Tibial nerve (tissue), 3 donors: ENCODE results near the gene EHF.

Experiments
- POLR2A ChIP-seq, 2 donors: fragments of 450-650 bp; IDR thresholded peaks; one replicate each; pipeline ENCODE4 v1.6.1; 2017; ENCODE audit warnings: antibody characterized with exemption in 2 of 2, mild to moderate bottlenecking in 2 of 2, moderate library complexity in 2 of 2
- TF ChIP-seq, protein P1 (sequence below), 5 experiments: fragments of 200-600 bp in 3 of 5; fragments of 450-650 bp in 2 of 5; sonication (generic) in 3 of 5; IDR thresholded peaks; one replicate each; pipeline ENCODE4 v1.5.1; 2016 to 2019; ENCODE audit warnings: antibody characterized with exemption in 5 of 5, mild to moderate bottlenecking in 3 of 5, moderate library complexity in 2 of 5

DNA sequence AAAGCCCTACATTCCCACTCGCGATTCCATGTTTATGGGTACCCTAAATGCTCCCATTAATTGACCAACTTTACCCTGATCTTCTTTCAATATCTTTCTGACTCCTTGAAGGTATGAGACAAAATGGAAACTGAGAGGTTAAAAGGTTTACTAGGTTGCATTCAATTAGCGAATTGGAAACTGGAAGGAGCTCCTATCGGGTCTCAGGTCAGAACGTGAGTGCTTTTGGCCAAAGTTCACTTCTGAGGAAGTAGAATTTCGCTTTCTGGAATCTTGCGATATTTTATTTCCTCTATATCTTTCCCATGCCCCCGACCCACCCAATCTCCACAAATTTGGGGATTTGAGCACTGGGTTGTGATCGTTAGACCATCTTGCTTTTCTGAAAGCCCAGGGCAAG is 2.6 kb downstream of the EHF start:
- TF ChIP-seq, protein P1, sequence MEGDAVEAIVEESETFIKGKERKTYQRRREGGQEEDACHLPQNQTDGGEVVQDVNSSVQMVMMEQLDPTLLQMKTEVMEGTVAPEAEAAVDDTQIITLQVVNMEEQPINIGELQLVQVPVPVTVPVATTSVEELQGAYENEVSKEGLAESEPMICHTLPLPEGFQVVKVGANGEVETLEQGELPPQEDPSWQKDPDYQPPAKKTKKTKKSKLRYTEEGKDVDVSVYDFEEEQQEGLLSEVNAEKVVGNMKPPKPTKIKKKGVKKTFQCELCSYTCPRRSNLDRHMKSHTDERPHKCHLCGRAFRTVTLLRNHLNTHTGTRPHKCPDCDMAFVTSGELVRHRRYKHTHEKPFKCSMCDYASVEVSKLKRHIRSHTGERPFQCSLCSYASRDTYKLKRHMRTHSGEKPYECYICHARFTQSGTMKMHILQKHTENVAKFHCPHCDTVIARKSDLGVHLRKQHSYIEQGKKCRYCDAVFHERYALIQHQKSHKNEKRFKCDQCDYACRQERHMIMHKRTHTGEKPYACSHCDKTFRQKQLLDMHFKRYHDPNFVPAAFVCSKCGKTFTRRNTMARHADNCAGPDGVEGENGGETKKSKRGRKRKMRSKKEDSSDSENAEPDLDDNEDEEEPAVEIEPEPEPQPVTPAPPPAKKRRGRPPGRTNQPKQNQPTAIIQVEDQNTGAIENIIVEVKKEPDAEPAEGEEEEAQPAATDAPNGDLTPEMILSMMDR (IDR thresholded peaks at IDR 0.05): no peak
- no peak for TF ChIP-seq POLR2A (IDR thresholded peaks at IDR 0.05)
